KBM-7 (cell line): ENCODE measurements around the gene TTI1.

Experiments used
- DNase-seq: peaks from one replicate; pipeline ENCODE4 v3.0.0-alpha.2; 2015
- in situ Hi-C: fragments of 300-500 bp; cut with MboI; formaldehyde crosslinking; loops from 2 replicates; pipeline ENCODE4 v1.14.3; 2020; ENCODE audit warnings: low sequenced_read_pairs, low pct_unique_long_range_greater_than_20kb, mixed read lengths

TTI1 gene

GRCh38 chr20:37992802-37993409, 40.4 kb downstream of the TTI1 start:
- DNase-seq, result peak; percentile 79
- in situ Hi-C loops, result no loop called here

DNA sequence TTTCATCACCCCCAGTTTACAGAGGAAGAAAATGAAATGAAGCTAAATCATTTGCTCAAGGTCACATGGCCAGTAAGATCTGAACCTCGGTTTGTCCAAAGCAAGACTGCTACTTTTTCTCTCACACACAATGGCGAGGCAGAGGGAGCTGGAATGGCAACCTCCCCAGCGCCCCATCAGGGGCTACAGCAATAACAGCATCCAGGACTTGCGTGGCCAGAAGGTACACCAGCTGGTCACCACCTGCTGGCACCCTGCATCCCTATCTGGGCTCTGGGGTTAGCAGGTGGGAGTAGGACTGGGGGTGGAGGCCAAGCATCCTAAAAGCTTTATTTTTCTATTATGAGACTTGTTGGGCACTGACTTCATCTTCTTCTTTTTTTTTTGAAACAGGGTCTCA, 41.3 kb downstream of the TTI1 start:
- in situ Hi-C loops, result no loop called here
- DNase-seq, result no peak

- in situ Hi-C loops, result no loop called here
- DNase-seq, result no peak
Measured at GRCh38 chr20:37991157-37991866, 41.9 kb downstream of the TTI1 start.

DNA sequence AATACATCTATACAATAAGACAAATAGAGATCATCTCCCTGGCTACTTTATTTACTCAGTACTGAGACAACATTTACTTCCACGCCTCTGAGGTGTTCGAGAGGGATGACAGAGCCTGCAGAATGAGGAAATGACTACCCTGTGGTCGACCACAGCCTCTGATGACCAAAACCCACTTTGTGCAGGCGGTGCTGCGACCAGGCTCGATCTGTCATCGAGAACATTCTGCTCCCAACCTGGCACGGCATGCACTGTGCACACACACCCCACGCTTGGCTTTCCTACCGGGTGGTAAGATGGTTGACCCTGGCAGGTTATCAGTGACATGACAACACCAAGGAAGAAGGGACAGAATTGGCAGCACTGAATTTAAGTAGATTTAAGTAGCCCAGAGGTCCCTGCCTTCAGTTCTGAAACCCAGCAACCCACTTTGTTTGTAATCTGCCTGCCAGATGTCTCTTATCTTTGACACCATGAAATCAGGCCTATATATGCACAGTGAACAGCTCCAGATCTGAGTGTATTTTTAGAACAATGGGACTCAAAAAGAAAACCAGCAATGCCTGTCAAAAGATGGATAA, 42.6 kb downstream of the TTI1 start:
- in situ Hi-C loops, result no loop called here
- peak; percentile 93 for DNase-seq

DNA sequence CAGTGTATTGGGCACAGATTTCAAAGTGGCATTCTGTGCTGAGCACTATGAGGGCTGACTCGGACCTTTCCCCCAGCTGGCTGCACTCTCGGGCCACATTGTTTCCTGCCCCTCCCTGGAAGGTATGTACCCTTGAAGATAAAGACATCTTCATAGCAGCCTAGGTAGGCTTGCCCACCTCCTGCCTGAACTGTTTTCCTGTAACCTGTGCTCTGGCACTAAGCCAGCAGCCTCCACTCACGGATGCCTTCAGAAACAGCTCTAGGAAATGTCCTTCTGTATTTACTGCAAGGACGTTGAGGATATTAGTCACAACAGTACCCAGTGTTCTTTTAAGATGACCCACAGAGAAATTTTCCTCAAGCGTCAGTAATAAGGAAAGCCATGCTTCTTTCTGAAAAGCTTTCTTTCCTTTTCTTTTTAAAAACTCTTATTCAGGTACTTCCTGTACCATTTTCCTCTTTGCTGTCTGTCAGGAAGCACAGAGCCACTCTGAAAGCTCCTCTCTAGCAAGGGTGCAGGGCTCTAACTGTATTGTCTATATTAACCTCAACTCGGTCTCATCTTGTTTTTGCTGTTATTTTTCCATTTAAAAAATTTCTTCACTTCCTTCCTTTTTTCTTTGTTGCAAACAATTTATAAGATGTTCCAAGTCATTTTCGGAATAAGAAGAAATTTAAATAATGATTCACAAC, 43.5 kb downstream of the TTI1 start:
- DNase-seq, result peak; percentile 16
- in situ Hi-C loops, result no loop called here

GRCh38 chr20:37988306-37988954, 44.8 kb downstream of the TTI1 start:
- in situ Hi-C loops, result no loop called here
- DNase-seq, result no peak

DNA sequence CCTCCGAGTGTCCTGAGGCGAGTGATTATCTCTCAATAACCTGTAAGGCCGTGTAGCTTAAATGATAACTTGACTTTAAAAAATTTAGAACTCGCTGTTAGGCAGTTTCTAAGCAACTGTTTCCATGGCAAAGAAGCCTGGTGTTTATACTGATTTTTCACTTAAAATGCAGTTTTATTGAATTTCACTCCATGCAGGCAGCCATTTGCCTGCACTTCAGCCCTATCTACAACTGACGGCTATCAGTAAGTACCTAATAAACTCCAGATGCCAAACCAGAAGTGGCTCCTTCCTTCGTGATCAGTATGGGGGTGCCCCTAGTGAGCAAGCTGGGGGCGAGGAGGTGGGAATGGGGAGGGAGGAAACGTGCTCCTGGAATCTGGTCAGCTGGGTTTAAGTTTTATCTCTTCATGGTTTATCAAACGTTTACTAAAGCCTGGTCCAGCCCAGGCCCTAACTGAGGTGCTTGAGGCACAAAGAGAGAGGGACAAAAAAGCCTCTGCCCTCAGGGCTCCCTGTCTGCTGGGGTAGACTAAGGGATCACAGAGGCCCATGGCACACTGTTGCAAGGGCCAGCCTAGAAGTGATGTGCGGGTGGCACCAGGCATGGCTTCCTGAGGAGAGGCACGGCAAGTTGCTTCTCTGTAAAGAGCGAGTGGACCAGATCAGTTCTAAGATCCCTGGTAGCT, 45.5 kb downstream of the TTI1 start:
- DNase-seq, result no peak
- in situ Hi-C loops, result no loop called here

DNA sequence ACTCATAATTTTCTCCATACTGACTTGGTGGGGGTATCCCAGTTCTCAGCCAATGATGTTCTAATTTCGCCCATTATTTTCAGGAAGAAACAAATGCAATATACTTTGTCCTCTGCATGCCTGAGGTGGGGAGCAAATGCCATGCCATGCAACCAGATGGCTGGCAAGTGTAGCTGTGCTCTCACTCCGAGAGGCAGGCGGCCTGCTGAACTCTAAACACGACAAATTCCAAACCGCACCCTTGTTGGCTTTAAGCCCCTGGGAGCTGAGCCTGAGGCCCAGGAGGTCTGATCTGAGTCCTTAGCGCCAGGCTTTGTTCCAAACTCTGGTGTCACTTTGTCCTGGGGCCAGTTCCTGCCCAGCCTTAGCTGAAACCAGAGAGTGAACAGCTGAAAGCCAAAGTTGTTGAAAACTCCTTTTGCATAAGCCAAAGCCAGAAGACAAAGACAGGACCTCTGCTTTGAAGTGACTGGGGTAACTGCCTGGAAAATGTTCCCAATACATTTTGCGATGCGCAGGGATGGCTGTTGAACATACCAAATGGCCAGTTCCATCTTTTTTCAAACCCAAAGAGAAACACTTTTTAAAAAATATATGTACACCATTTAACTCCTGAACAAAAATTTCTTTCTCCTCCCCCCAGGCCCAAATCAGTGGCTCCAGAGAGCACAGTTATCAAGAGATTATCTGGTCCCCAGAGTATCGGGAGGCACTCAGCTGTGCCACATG, 46.2 kb downstream of the TTI1 start:
- no peak for DNase-seq
- in situ Hi-C loops, result no loop called here

DNA sequence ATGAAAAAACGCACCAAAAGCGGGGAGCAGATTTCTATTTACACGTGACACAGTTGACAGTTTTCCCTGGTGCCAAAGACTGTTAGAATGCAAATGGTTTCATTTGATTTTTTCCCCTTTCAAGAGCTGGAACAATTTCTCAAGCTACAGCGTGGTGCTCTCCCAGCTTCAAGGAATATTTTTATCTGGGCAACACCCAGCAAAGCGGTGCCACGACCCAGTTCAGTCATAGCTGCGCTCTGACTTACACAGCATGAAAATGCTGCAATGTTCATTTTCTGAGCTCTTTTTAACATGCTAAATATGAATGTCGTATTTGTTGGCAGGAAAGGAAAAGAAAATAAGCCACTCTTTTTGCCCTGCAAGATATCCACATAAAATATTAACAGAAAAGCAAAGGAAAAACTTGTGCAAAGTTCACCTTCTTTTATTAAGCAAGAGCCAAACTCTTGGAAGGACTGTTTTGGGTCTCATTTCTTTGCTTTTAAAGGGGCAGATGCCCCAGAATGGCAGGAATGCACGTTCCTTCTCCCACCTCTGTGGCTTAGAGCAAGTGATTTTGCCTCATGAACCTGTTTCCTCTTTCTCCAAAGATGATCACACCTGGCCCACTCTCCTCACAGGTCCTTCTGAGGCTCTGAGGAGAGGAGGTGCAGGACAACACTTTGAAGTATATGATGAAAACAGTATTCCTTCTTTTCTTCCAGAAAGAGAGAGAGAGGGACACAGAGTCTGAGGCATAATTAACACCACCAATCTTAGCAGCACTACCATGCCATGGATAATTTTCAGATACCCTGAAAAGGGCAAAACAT, 47.0 kb downstream of the TTI1 start:
- DNase-seq, result no peak
- in situ Hi-C loops, result no loop called here

- no peak for DNase-seq
- in situ Hi-C loops, result no loop called here
Measured at GRCh38 chr20:37984018-37984785, 49.1 kb downstream of the TTI1 start.

DNA sequence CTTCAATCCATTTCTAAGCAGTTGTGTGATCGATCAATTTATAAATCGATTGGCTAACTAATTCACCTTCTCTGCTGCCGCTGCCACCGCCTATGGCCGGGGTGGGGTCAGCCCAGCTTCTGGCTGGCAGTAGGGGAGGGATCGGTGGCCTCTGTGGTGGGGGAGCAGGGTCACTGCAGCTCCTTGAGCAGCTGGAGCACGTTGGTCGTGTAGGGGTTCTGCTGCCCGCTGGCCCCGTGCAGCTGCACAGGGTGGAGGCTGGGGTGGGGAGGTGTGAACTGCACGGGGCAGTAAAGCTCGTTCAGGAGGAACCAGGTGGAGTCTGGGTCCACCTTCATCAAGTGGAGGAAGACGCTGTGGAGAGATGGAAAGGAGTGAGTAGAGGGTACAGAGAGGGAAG, 50.0 kb downstream of the TTI1 start:
- no peak for DNase-seq
- in situ Hi-C loops, result no loop called here

- no peak for DNase-seq
- in situ Hi-C loops, result no loop called here
Measured at GRCh38 chr20:37981568-37981967, 51.7 kb downstream of the TTI1 start.

DNA sequence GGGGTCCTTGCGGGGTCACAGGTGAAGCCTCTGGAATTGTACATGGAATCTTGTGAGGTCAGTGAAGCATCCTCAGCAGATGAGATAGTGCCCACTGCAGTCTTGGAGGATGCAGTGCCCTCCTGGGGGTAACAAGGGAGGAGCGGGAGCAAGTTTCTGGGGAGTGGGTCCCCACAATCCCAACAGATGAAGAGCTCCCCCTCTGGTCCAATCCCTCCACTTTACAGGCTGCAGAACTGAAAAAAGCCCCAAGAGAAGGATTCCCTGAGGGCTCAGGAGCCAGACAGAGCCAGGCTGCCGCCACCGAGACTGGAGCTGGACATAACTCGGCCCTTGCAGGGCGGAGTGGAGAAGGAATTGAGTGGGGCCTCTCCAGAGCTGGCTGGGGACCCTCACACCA, 52.4 kb downstream of the TTI1 start:
- no peak for DNase-seq
- in situ Hi-C loops, result no loop called here

DNA sequence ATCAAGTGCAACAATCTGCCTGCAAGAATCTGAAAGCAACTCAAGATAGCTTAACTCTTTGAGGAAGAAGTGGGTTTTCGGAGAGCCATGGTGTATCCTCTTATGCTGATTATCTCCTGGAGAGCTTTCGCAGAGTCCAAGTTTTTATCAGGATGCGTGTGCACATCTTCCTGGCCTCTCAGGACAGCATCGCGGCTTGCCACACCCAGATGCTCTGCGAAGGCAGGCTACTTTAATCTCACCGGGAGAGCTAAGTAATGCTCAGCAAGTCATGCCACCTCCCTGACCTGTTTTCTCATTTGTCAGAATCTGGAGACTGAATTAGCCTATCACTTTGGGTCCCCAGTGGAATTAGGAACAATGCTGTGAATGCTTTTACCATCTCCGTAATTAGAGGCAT, 52.9 kb downstream of the TTI1 start:
- in situ Hi-C loops, result no loop called here
- DNase-seq, result no peak

GRCh38 chr20:37979021-37979985, 54.0 kb downstream of the TTI1 start:
- no peak for DNase-seq
- in situ Hi-C loops, result no loop called here

- DNase-seq, result no peak
Measured at GRCh38 chr20:37977786-37978185, 55.5 kb downstream of the TTI1 start.

More at GRCh38 chr20:37977786-37978185, 55.5 kb downstream of the TTI1 start:
- in situ Hi-C loops, result no loop called here
